ENCODE measurements around the gene SPIN2B. TPM values are rescaled to one million over a fixed set of nuclear protein-coding genes. Genes with fewer than 3 reads are reported as not detected.
"Not testable (repeated sequence)": the region's sequence is repeated elsewhere in the genome, so short reads cannot be mapped to it uniquely, and the experiment has no call there.

The SPIN2B gene
- total and polyA plus RNA-seq, 4 donors: 4.5 to 13.3 (median 8.0) TPM

- no peak overlapping the region for H3K9ac ChIP-seq (ENCODE audit: insufficient read depth in 1 of 2, low read length in 2 of 2)
- ATAC-seq (ENCODE audit: insufficient read depth, low FRiP score) (no peak), DNase-seq (no peak)
- H3K9me3 ChIP-seq (ENCODE audit: control insufficient read depth in 4 of 4, insufficient read depth in 3 of 4, low read length in 3 of 4): peaks cover 0 to 3% (median under 1%) of the 10 kb centered on the region in 4 donors
- H3K4me1 ChIP-seq (ENCODE audit: control insufficient read depth in 5 of 5, insufficient read depth in 5 of 5, low read length in 5 of 5): no peaks in the 10 kb centered on the region
- no peak for TF ChIP-seq CTCF (IDR thresholded peaks at IDR 0.05; ENCODE audit: control extremely low read depth, extremely low read depth)
- peaks cover 0 to 5% (median 0%) of the 10 kb centered on the region in 4 donors for H3K36me3 ChIP-seq (ENCODE audit: control insufficient read depth in 4 of 4, insufficient read depth in 4 of 4, low read length in 4 of 4)
- H3K4me3 ChIP-seq: no peak overlapping the region
- WGBS, 2 donors: 46 to 64% methylated on average over 2 of the region's 2 CpGs
- H3K27me3 ChIP-seq (ENCODE audit: control insufficient read depth in 3 of 3, insufficient read depth in 3 of 3, low read length in 2 of 3): no peaks in the 10 kb centered on the region
- no peak overlapping the region for H3K27ac ChIP-seq (ENCODE audit: low read depth in 1 of 2, low read length in 1 of 2)
Observed at GRCh38 chrX:57104921-57105398, 16.4 kb downstream of the SPIN2B start.

GRCh38 chrX:57104406-57104805 lies 16.9 kb downstream of the SPIN2B start:
- Histone ChIP-seq H3K4me3 (no peak overlapping the region), H3K4me1 (ENCODE audit: control insufficient read depth in 5 of 5, insufficient read depth in 5 of 5, low read length in 5 of 5) (no peaks in the 10 kb centered on the region), H3K27me3 (ENCODE audit: control insufficient read depth in 3 of 3, insufficient read depth in 3 of 3, low read length in 2 of 3) (no peaks in the 10 kb centered on the region), H3K27ac (ENCODE audit: low read depth in 1 of 2, low read length in 1 of 2) (no peak overlapping the region), H3K9ac (ENCODE audit: insufficient read depth in 1 of 2, low read length in 2 of 2) (no peak overlapping the region), H3K36me3 (ENCODE audit: control insufficient read depth in 4 of 4, insufficient read depth in 4 of 4, low read length in 4 of 4) (peaks cover 0 to 5% (median 0%) of the 10 kb centered on the region in 4 donors), H3K9me3 (ENCODE audit: control insufficient read depth in 4 of 4, insufficient read depth in 3 of 4, low read length in 3 of 4) (peaks cover 0 to 3% (median under 1%) of the 10 kb centered on the region in 4 donors)
- WGBS, 2 donors: 69 to 90% methylated on average over 4 of the region's 4 CpGs
- ATAC-seq (ENCODE audit: insufficient read depth, low FRiP score): no peak
- no peak for DNase-seq
- TF ChIP-seq CTCF (IDR thresholded peaks at IDR 0.05; ENCODE audit: control extremely low read depth, extremely low read depth): no peak

- Histone ChIP-seq H3K4me3 (no peak overlapping the region), H3K9ac (ENCODE audit: insufficient read depth in 1 of 2, low read length in 2 of 2) (no peak overlapping the region), H3K9me3 (ENCODE audit: control insufficient read depth in 4 of 4, insufficient read depth in 3 of 4, low read length in 3 of 4) (peaks cover 0 to 3% (median under 1%) of the 10 kb centered on the region in 4 donors), H3K4me1 (ENCODE audit: control insufficient read depth in 5 of 5, insufficient read depth in 5 of 5, low read length in 5 of 5) (no peaks in the 10 kb centered on the region), H3K36me3 (ENCODE audit: control insufficient read depth in 4 of 4, insufficient read depth in 4 of 4, low read length in 4 of 4) (no peaks in the 10 kb centered on the region), H3K27ac (ENCODE audit: low read depth in 1 of 2, low read length in 1 of 2) (no peak overlapping the region), H3K27me3 (ENCODE audit: control insufficient read depth in 3 of 3, insufficient read depth in 3 of 3, low read length in 2 of 3) (no peaks in the 10 kb centered on the region)
- no peak for DNase-seq
- ATAC-seq (ENCODE audit: insufficient read depth, low FRiP score): no peak
- no peak for TF ChIP-seq CTCF (IDR thresholded peaks at IDR 0.05; ENCODE audit: control extremely low read depth, extremely low read depth)
- 64 to 84% methylated on average over 3 of the region's 3 CpGs for WGBS, 2 donors
Observed at GRCh38 chrX:57103489-57103888, 17.9 kb downstream of the SPIN2B start.

GRCh38 chrX:57102918-57103317 lies 18.4 kb downstream of the SPIN2B start:
- not testable (repeated sequence) for H3K9me3 ChIP-seq (ENCODE audit: control insufficient read depth in 4 of 4, insufficient read depth in 3 of 4, low read length in 3 of 4); H3K4me3 ChIP-seq; H3K27ac ChIP-seq (ENCODE audit: low read depth in 1 of 2, low read length in 1 of 2); DNase-seq; ATAC-seq (ENCODE audit: insufficient read depth, low FRiP score); H3K27me3 ChIP-seq (ENCODE audit: control insufficient read depth in 3 of 3, insufficient read depth in 3 of 3, low read length in 2 of 3); H3K4me1 ChIP-seq (ENCODE audit: control insufficient read depth in 5 of 5, insufficient read depth in 5 of 5, low read length in 5 of 5); H3K9ac ChIP-seq (ENCODE audit: insufficient read depth in 1 of 2, low read length in 2 of 2); H3K36me3 ChIP-seq (ENCODE audit: control insufficient read depth in 4 of 4, insufficient read depth in 4 of 4, low read length in 4 of 4)
- WGBS, 2 donors: 75% methylated on average over 6 of the region's 6 CpGs
